Neural cell (in vitro differentiated cells): ENCODE measurements around the gene AGR2. TPM values are rescaled to one million over a fixed set of nuclear protein-coding genes. Genes with fewer than 3 reads are reported as not detected.

Source experiments
- H2AFZ ChIP-seq: fragments of 200-600, 300-800 bp; sonication (generic), shearing (Covaris generic); 2 replicates; pipeline ENCODE4 v1.6.0; 2014; ENCODE audit warnings: low read depth, mild to moderate bottlenecking, antibody characterized with exemption, low read length, moderate library complexity
- H3F3A ChIP-seq: fragments of 200-600 bp; shearing (Covaris generic); 2 replicates; pipeline ENCODE4 v1.6.1; 2016; ENCODE audit warnings: mild to moderate bottlenecking, moderate library complexity, mixed read lengths, antibody characterized with exemption, low read length; ENCODE audit not compliant: insufficient read depth, poor library complexity, severe bottlenecking
- H3K27ac ChIP-seq: fragments of 200-600, 300-800 bp; sonication (generic), shearing (Covaris generic); 2 replicates; pipeline ENCODE4 v1.5.1; 2014; ENCODE audit warnings: mild to moderate bottlenecking, low read length, moderate library complexity
- H3K27me3 ChIP-seq: fragments of 300-800, 200-600 bp; sonication (generic), shearing (Covaris generic); 2 replicates; pipeline ENCODE4 v1.6.0; 2014; ENCODE audit warnings: mild to moderate bottlenecking, low read depth, low read length, moderate library complexity; ENCODE audit not compliant: insufficient read depth
- H3K36me3 ChIP-seq: fragments of 300-800, 200-600 bp; sonication (generic), shearing (Covaris generic); 2 replicates; pipeline ENCODE4 v1.5.1; 2014; ENCODE audit warnings: mild to moderate bottlenecking, antibody characterized with exemption, low read length, moderate library complexity; ENCODE audit not compliant: insufficient read depth
- H3K4me2 ChIP-seq: fragments of 300-800, 200-600 bp; sonication (generic), shearing (Covaris generic); 2 replicates; pipeline ENCODE4 v1.6.0; 2014; ENCODE audit warnings: mild to moderate bottlenecking, low read length
- H3K4me3 ChIP-seq: fragments of 300-800, 200-600 bp; sonication (generic), shearing (Covaris generic); 2 replicates; pipeline ENCODE4 v1.5.1; 2014; ENCODE audit warnings: mild to moderate bottlenecking, low read length, moderate library complexity
- H3K79me2 ChIP-seq: fragments of 200-600 bp; shearing (Covaris generic); replicated peaks from 2 replicates; pipeline ENCODE4 v1.6.0; 2014; ENCODE audit warnings: mild to moderate bottlenecking, low read length, moderate library complexity; ENCODE audit not compliant: insufficient read depth
- H3K9ac ChIP-seq: fragments of 300-800, 200-600 bp; sonication (generic), shearing (Covaris generic); 2 replicates; pipeline ENCODE4 v1.6.1; 2016; ENCODE audit warnings: mild to moderate bottlenecking, low read length, mixed read lengths
- H3K9me2 ChIP-seq: fragments of 200-600 bp; shearing (Covaris generic); 2 replicates; pipeline ENCODE4 v1.6.1; 2016; ENCODE audit warnings: mild to moderate bottlenecking, low read length, mixed read lengths; ENCODE audit not compliant: insufficient read depth
- H3K9me3 ChIP-seq: fragments of 200-600, 300-800 bp; sonication (generic), shearing (Covaris generic); 2 replicates; pipeline ENCODE4 v1.6.1; 2016; ENCODE audit warnings: mild to moderate bottlenecking, mixed run types, low read length, moderate library complexity, mixed read lengths
- H4K20me1 ChIP-seq: fragments of 200-600 bp; shearing (Covaris generic); 2 replicates; pipeline ENCODE4 v1.6.1; 2016; ENCODE audit warnings: mild to moderate bottlenecking, mixed run types; ENCODE audit not compliant: insufficient read depth
- CTCF ChIP-seq: fragments of 450-650 bp; IDR thresholded peaks from 2 replicates; pipeline ENCODE4 v1.5.1; 2014; ENCODE audit warnings: antibody characterized with exemption, mild to moderate bottlenecking, moderate library complexity; ENCODE audit not compliant: poor library complexity, severe bottlenecking
- EP300 ChIP-seq: fragments of 450-650 bp; conservative IDR thresholded peaks from 2 replicates; pipeline ENCODE4 v1.6.1; 2014; ENCODE audit warnings: antibody characterized with exemption, mild to moderate bottlenecking, moderate library complexity; ENCODE audit not compliant: poor library complexity, severe bottlenecking
- EZH2 ChIP-seq: fragments of 200-600, 300-800 bp; shearing (Covaris generic), sonication (generic); IDR thresholded peaks from 2 replicates; pipeline ENCODE4 v1.6.1; 2014; ENCODE audit warnings: antibody characterized with exemption, low read length, borderline replicate concordance, mild to moderate bottlenecking; ENCODE audit not compliant: insufficient read depth, poor library complexity, severe bottlenecking
- MXI1 ChIP-seq: fragments of 450-650 bp; conservative IDR thresholded peaks from 2 replicates; pipeline ENCODE4 v1.6.1; 2014; ENCODE audit warnings: antibody characterized with exemption, mild to moderate bottlenecking; ENCODE audit not compliant: poor library complexity, severe bottlenecking
- POLR2AphosphoS5 ChIP-seq: IDR thresholded peaks from 2 replicates; pipeline ENCODE4 v1.6.1; 2012
- RAD21 ChIP-seq: fragments of 450-650 bp; conservative IDR thresholded peaks from 2 replicates; pipeline ENCODE4 v1.6.1; 2014; ENCODE audit warnings: antibody characterized with exemption, mild to moderate bottlenecking, moderate library complexity
- SMC3 ChIP-seq: fragments of 450-650 bp; conservative IDR thresholded peaks from 2 replicates; pipeline ENCODE4 v1.6.1; 2014; ENCODE audit warnings: antibody characterized with exemption, mild to moderate bottlenecking, moderate library complexity; ENCODE audit not compliant: poor library complexity
- TAF1 ChIP-seq: IDR thresholded peaks from 2 replicates; pipeline ENCODE4 v1.6.1; 2012; ENCODE audit warnings: low read depth
- polyA plus RNA-seq: library from polyadenylated mRNA; depleted of rRNA; stranded (reverse); fragments of >200 nt; gene quantifications from 2 replicates; pipeline ENCODE4 v1.2.3, GENCODE V29; 2014
- TF ChIP-seq, protein P1 (sequence below): IDR thresholded peaks from 2 replicates; pipeline ENCODE4 v1.6.1; 2012; ENCODE audit warnings: borderline replicate concordance

AGR2 gene
- polyA plus RNA-seq, 1 donor from 2014 or later = not detected

DNA sequence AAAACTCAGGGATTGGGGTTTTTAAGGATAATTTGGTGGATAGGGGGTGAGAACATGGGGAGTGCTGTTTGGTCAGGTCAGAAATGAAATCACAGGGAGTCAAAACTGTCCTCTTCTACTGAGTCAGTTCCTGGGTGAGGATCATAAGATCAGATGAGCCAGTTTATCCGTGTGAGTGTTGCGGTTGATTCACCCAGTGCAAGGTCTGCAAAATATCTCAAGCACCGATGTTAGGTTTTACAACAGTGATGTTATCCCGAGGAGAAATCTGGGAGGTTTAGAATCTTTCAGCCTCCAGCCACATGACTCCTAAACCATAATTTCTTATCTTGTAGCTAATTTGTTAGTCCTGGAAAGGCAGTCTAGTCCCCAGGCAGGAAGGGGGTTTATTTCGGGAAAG is 31.7 kb upstream of the AGR2 start:
- Histone ChIP-seq H3K9me2 (no peaks in the 10 kb centered on the region), H3K36me3 (no peaks in the 10 kb centered on the region), H3K27me3 (no peaks in the 10 kb centered on the region), H3K4me2 (no peak overlapping the region), H2AFZ (no peak overlapping the region), H3K9ac (no peak overlapping the region), H3K4me3 (no peak overlapping the region), H3F3A (no peaks in the 10 kb centered on the region), H4K20me1 (no peaks in the 10 kb centered on the region), H3K79me2 (no peaks in the 10 kb centered on the region), H3K27ac (no peak overlapping the region), H3K9me3 (no peaks in the 10 kb centered on the region)
- TF ChIP-seq MXI1 (no peak), TAF1 (no peak), SMC3 (no peak), EP300 (no peak), POLR2AphosphoS5 (no peak), EZH2 (no peak), RAD21 (no peak), CTCF (no peak)
- TF ChIP-seq, protein P1, sequence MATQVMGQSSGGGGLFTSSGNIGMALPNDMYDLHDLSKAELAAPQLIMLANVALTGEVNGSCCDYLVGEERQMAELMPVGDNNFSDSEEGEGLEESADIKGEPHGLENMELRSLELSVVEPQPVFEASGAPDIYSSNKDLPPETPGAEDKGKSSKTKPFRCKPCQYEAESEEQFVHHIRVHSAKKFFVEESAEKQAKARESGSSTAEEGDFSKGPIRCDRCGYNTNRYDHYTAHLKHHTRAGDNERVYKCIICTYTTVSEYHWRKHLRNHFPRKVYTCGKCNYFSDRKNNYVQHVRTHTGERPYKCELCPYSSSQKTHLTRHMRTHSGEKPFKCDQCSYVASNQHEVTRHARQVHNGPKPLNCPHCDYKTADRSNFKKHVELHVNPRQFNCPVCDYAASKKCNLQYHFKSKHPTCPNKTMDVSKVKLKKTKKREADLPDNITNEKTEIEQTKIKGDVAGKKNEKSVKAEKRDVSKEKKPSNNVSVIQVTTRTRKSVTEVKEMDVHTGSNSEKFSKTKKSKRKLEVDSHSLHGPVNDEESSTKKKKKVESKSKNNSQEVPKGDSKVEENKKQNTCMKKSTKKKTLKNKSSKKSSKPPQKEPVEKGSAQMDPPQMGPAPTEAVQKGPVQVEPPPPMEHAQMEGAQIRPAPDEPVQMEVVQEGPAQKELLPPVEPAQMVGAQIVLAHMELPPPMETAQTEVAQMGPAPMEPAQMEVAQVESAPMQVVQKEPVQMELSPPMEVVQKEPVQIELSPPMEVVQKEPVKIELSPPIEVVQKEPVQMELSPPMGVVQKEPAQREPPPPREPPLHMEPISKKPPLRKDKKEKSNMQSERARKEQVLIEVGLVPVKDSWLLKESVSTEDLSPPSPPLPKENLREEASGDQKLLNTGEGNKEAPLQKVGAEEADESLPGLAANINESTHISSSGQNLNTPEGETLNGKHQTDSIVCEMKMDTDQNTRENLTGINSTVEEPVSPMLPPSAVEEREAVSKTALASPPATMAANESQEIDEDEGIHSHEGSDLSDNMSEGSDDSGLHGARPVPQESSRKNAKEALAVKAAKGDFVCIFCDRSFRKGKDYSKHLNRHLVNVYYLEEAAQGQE = no peak

DNA sequence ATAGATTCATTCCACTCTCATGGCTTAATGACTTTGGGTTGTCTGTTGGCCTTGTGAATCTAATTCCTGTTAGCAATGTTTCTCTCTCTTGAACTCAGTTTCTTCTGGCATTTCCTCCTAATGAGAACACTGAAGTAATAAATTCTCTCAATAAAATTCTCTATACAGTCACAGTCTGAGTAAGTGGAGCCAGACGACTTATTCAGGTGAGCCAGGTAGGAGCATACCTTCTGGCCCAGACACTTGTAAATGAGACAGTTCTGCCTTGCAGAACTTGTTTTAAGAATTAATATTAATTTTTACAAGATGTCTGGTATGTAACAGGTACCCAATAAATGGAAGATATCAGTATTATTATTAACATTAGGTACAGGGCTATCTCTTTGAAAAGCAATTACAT is 28.6 kb upstream of the AGR2 start:
- Histone ChIP-seq H4K20me1 (no peaks in the 10 kb centered on the region), H3K36me3 (no peaks in the 10 kb centered on the region), H3K9ac (no peak overlapping the region), H3F3A (no peaks in the 10 kb centered on the region), H3K27me3 (no peaks in the 10 kb centered on the region), H3K4me3 (no peak overlapping the region), H2AFZ (no peak overlapping the region), H3K9me3 (no peaks in the 10 kb centered on the region), H3K4me2 (no peak overlapping the region), H3K9me2 (no peaks in the 10 kb centered on the region), H3K79me2 (no peaks in the 10 kb centered on the region), H3K27ac (no peak overlapping the region)
- TF ChIP-seq TAF1 (no peak), RAD21 (no peak), EZH2 (no peak), CTCF (no peak), SMC3 (no peak), EP300 (no peak), POLR2AphosphoS5 (no peak), MXI1 (no peak)
- TF ChIP-seq, protein P1 = no peak
